HG02642 (cell line): ENCODE measurements around the gene FARP1.

Source experiments
- ATAC-seq: cut with Tn5 transposase; IDR thresholded peaks from one replicate; pipeline ENCODE4 v1.9.1; 2021; ENCODE audit warnings: mild to moderate bottlenecking; ENCODE audit not compliant: unreplicated experiment, poor library complexity

FARP1 gene

GRCh38 chr13:98484289-98485219 lies 341.7 kb downstream of the FARP1 start:
- ATAC-seq = peak; percentile 27

GRCh38 chr13:98485561-98485960 lies 342.7 kb downstream of the FARP1 start:
- ATAC-seq = no peak

GRCh38 chr13:98486412-98486811 lies 343.5 kb downstream of the FARP1 start:
- ATAC-seq = no peak

- no peak for ATAC-seq
These were observed 344.1 kb downstream of the FARP1 start for GRCh38 chr13:98487016-98487415.

- ATAC-seq = no peak
These were observed 344.6 kb downstream of the FARP1 start for GRCh38 chr13:98487522-98487921.

GRCh38 chr13:98488736-98489135 lies 345.8 kb downstream of the FARP1 start:
- ATAC-seq = peak; percentile 68

DNA sequence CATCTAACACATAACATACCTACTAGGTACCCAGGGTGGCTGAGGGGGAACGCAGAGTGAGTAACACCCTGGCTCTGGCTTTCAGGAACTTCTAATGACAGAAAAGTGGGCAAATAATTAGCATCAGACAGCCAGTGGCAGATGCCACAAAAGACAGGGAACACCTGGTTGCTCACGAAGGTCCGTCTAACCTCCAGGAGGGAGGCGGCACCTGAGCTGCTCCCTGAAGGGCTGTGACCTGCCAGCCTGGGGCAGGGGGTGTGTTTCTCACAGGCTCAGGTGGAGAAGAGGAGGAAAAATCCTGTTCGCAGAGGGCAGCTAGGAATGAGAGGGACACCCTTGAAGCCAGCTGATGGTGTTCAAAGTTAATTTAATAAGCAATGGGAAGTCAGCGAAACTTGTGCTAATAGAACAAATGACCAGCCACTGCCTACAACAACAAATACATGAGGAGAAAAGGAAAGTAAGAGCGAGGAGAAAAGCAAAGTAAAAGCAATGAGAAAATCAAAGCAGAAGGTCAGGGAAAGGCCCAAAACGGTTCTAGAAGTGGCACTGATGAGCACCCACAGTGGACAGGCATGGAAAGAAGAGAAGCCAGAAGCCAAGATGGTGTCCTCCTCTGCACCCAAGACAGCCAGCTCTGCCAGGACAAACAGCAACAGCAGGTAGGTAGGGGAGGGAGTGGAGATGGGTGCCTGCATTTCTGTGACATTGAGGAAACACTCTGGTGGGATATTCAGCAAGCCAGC lies 346.7 kb downstream of the FARP1 start:
- no peak for ATAC-seq

DNA sequence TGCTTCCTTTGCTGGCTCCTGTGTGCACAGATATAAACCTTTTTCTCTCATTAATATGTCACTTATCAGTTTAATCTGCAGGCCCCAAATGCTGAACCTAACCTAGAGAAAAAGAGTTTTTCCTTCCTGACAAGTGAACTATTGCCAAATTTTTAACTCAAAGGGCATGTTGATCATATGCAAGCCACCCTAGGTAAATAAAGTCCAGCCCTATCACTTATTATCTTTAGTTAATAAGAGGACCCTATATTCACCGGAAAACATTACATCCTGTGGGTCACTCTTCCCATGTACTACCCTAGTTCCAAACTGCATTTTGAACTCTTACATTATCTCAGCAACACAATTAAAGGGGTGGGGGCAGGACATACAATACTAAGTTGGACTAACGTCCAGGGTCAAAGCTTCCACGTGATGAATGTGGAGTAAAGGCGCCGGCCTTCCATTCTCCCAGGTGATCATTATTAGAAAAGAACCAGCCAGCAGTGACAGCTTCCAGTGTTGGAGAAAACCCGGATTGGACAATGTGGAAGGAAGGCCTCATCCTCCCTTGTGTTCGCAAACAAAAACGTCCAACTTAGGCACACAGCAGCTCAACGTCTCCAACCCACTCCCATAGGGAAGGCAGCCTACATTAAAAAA lies 347.4 kb downstream of the FARP1 start:
- no peak for ATAC-seq

GRCh38 chr13:98490866-98491265 lies 348.0 kb downstream of the FARP1 start:
- ATAC-seq = no peak

DNA sequence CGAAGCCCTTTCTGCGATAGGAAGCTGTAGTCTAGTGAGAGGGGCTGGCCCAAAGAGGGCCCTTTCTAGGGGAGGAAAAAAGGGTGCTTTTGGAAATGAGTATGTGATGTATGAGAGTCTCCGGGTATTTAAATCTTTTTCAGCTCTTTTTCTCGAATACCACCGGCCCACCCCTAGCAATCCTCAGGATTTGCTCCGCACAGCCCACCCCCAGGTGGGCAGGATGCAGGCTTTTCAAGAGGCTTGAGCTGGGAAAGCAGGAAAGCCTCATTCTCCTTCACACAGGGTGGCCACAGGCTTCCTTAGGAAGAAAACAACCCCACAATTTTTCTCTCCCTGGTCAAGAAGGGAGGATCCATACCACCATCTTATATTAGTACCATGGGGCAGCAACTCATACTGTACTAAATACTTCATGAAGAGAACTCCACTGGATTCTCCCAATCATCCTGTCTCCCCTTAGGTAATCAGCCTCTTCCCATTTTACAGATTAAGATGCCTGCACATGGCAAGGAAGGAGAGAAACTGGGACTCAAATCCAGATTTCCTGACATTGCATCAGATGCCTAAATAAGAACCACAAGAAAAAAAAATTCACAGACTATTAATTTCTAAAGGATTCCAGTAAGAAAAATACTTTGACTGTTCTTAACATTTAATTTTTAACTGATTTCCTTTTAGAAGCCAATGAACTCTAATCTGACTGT lies 349.6 kb downstream of the FARP1 start:
- ATAC-seq = no peak

DNA sequence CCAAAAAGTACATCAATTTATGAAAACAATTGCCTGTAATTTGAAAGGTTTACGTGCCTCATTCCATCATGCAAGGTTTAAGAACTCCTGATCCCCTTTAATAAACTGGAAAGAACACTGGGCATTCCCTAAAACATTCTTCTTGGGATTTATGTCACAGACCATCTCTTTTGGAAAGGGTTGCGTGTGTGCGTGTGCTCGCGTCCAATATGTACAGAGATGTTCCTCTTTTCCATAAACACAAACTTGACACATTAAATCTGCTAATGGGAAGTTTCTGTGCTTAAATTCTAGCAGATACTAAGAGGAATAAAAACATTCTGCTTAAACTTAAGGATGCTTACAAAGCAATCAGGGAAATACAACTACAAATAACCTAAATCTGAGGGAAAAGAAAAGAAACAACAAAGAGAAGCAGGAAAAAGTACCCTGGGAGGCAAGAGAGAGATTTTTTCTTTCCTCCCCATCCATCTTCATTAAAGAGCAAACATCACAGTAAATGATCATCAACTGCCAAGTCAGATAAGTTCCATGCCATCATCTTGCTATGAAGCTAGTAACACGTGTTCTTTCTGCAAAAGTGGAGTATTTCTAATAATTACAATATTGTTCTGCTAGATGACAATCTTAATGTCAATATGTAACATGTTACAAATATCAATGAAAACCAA lies 350.3 kb downstream of the FARP1 start:
- no peak for ATAC-seq

GRCh38 chr13:98494769-98495168 lies 351.9 kb downstream of the FARP1 start:
- no peak for ATAC-seq

DNA sequence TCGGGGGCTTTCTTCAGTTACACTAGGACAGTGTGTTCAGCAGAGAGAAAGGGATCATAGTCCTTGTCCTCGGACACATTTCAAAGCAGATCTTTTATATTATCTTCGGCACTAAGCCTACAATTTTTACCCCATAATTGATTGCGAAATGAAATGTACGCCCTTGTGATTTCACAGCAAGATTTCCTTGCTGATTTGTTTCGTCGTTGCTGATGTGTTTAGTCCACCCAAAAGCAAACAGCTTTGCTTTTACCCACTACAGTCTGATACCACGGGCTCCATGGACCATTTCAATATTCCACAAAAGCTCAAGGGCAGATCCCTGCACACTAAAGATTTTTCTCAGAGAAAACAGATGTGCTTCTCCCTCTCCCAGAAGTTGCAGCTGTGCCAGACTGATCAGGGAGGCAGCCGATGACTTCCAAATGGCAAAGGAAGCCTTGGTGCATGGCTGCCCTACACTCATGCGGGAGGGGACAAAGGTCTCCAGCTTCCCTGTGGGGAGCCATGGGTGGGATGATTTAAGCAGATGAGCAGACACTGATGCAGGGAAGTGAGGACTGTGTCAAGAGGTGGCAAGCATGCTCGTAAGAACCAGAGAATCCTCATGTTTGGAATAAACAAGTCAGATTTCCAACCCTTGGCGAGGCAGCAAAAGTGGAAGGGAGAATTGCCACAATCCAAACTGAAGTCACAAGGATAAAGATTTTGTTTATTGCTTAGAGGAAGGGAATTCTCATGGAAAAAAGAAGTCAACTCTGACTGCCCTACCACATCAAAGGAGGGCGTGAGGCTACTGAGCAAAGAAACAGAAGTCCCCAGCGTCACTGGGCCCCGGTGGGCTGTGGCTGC lies 353.0 kb downstream of the FARP1 start:
- no peak for ATAC-seq

- ATAC-seq = no peak
These were observed 353.5 kb downstream of the FARP1 start for GRCh38 chr13:98496479-98496791.

GRCh38 chr13:98496966-98497365 lies 354.1 kb downstream of the FARP1 start:
- no peak for ATAC-seq

- ATAC-seq = peak; percentile 85
These were observed 358.1 kb downstream of the FARP1 start for GRCh38 chr13:98500963-98501421.

GRCh38 chr13:98503175-98504028 lies 360.5 kb downstream of the FARP1 start:
- ATAC-seq = no peak

- ATAC-seq = no peak
These were observed 361.1 kb downstream of the FARP1 start for GRCh38 chr13:98504029-98504351.
